Kidney (tissue), 14 donors: ENCODE results near the gene PNO1. TPM values are rescaled to one million over a fixed set of nuclear protein-coding genes. Genes with fewer than 3 reads are reported as not detected.

ENCODE experiments used
- DNase-seq, 5 donors: peaks; one replicate each; pipeline ENCODE4 v3.0.0-alpha.2; 2013 to 2020
- FAIRE-seq: peaks from 2 replicates; lab custom pipeline; 2012; peaks lifted over from hg19 to GRCh38; lab: Jason Lieb, UNC
- H3K27ac ChIP-seq, 2 donors: one replicate each; pipeline ENCODE4 v1.7.0; 2013; ENCODE audit warnings: low read depth in 2 of 2, low read length in 2 of 2, inconsistent platforms in 1 of 2
- H3K27me3 ChIP-seq: one replicate; pipeline ENCODE4 v1.7.1; 2013; ENCODE audit warnings: low read length, inconsistent platforms; ENCODE audit not compliant: control insufficient read depth, insufficient read depth
- H3K36me3 ChIP-seq, 3 donors: one replicate each; pipeline versions ENCODE4 v1.7.0 to v1.7.1; 2013; ENCODE audit warnings: low read length in 3 of 3, control low read depth in 1 of 3, inconsistent platforms in 1 of 3; ENCODE audit not compliant: insufficient read depth in 3 of 3, control insufficient read depth in 2 of 3
- H3K4me1 ChIP-seq, 3 donors: one replicate each; pipeline versions ENCODE4 v1.7.0 to v1.7.1; 2013; ENCODE audit warnings: low read length in 3 of 3, inconsistent platforms in 1 of 3, low read depth in 1 of 3; ENCODE audit not compliant: control insufficient read depth in 2 of 3, insufficient read depth in 2 of 3
- H3K4me3 ChIP-seq, 3 donors: one replicate each; pipeline versions ENCODE4 v1.7.0 to v1.8.1; 2013; ENCODE audit warnings: low read length in 3 of 3, control low read depth in 1 of 3, inconsistent platforms in 1 of 3
- H3K9ac ChIP-seq, 3 donors: one replicate each; pipeline versions ENCODE4 v1.7.0 to v1.7.1; 2013; ENCODE audit warnings: low read length in 3 of 3, control low read depth in 1 of 3, inconsistent platforms in 1 of 3
- H3K9me3 ChIP-seq, 3 donors: one replicate each; pipeline versions ENCODE4 v1.7.0 to v1.7.1; 2013; ENCODE audit warnings: low read length in 3 of 3, control low read depth in 1 of 3, inconsistent platforms in 1 of 3; ENCODE audit not compliant: control insufficient read depth in 2 of 3, insufficient read depth in 1 of 3
- CTCF ChIP-seq: IDR thresholded peaks from 3 replicates; pipeline ENCODE4 v1.5.1; 2012; ENCODE audit warnings: mild to moderate bottlenecking, moderate library complexity, borderline replicate concordance; ENCODE audit not compliant: insufficient read depth; ENCODE audit errors: extremely low read depth
- intact Hi-C: fragments of 100-400 bp; cut with DNase I; formaldehyde crosslinking; loops from one replicate; pipeline ENCODE4 v1.11.1; 2022
- polyA plus RNA-seq: library from polyadenylated mRNA; stranded (reverse); fragments of 350-450 nt; fragmentation: Illumina TruSeq; extraction: RNeasy Lipid Tissue Mini Kit (QIAGEN cat#74804); gene quantifications from one replicate; pipeline ENCODE4 v1.2.3, GENCODE V29; 2014; ENCODE audit warnings: low read depth, low replicate concordance; ENCODE audit not compliant: insufficient read depth
- total RNA-seq: library from RNA; stranded (reverse); fragmentation: NEBNext Ultra II Directional; extraction: Animal tissue kit (Norgen Biotek cat#: 25700); gene quantifications from one replicate; pipeline ENCODE4 v1.2.1, GENCODE V29; 2021
- donor health status: control.
- donor health status: control.
- donor health status: control.
- donor health status: control.
- donor health status: control.
- donor health status: DM: yes; HTN: yes; CAD: no.
- donor health status: Normal renal cell carcinoma (clear cell type).

Gene PNO1
- total and polyA plus RNA-seq, 2 donors from 2014 or later, result 11.3 to 13.4 TPM

GRCh38 chr2:68214381-68214780, 56.7 kb downstream of the PNO1 start:
- intact Hi-C loops, result no loop called here
- Histone ChIP-seq H3K36me3 (no peaks in the 10 kb centered on the region), H3K4me3 (no peak overlapping the region), H3K4me1 (peaks cover 0 to 2% (median 0%) of the 10 kb centered on the region in 3 donors), H3K9me3 (no peaks in the 10 kb centered on the region), H3K27ac (no peak overlapping the region), H3K27me3 (no peaks in the 10 kb centered on the region), H3K9ac (no peak overlapping the region)
- TF ChIP-seq CTCF, result no peak
- DNase-seq, result no peak
- no peak for FAIRE-seq

- Histone ChIP-seq H3K27me3 (no peaks in the 10 kb centered on the region), H3K9me3 (no peaks in the 10 kb centered on the region), H3K4me3 (no peak overlapping the region), H3K27ac (no peak overlapping the region), H3K4me1 (peaks cover 0 to 2% (median 0%) of the 10 kb centered on the region in 3 donors), H3K9ac (no peak overlapping the region), H3K36me3 (no peaks in the 10 kb centered on the region)
- DNase-seq (peak in 3 of 5 donors; percentile 9 to 46 (median 21)), FAIRE-seq (no peak)
- intact Hi-C loops, result no loop called here
- TF ChIP-seq CTCF, result no peak
These were observed 59.0 kb downstream of the PNO1 start for GRCh38 chr2:68216454-68217310.

GRCh38 chr2:68217729-68218128, 60.0 kb downstream of the PNO1 start:
- Histone ChIP-seq H3K4me3 (no peak overlapping the region), H3K4me1 (peaks cover 0 to 2% (median 0%) of the 10 kb centered on the region in 3 donors)
- peak; percentile 23 for FAIRE-seq

More at GRCh38 chr2:68217729-68218128, 60.0 kb downstream of the PNO1 start:
- Histone ChIP-seq H3K9me3 (no peaks in the 10 kb centered on the region), H3K27ac (no peak overlapping the region), H3K36me3 (no peaks in the 10 kb centered on the region), H3K9ac (no peak overlapping the region), H3K27me3 (no peaks in the 10 kb centered on the region)
- no peak for DNase-seq
- intact Hi-C loops, result no loop called here
- no peak for TF ChIP-seq CTCF
